ENCODE measurements around the gene MAP3K4. TPM values are rescaled to one million over a fixed set of nuclear protein-coding genes. Genes with fewer than 3 reads are reported as not detected.

MAP3K4 gene, protein sequence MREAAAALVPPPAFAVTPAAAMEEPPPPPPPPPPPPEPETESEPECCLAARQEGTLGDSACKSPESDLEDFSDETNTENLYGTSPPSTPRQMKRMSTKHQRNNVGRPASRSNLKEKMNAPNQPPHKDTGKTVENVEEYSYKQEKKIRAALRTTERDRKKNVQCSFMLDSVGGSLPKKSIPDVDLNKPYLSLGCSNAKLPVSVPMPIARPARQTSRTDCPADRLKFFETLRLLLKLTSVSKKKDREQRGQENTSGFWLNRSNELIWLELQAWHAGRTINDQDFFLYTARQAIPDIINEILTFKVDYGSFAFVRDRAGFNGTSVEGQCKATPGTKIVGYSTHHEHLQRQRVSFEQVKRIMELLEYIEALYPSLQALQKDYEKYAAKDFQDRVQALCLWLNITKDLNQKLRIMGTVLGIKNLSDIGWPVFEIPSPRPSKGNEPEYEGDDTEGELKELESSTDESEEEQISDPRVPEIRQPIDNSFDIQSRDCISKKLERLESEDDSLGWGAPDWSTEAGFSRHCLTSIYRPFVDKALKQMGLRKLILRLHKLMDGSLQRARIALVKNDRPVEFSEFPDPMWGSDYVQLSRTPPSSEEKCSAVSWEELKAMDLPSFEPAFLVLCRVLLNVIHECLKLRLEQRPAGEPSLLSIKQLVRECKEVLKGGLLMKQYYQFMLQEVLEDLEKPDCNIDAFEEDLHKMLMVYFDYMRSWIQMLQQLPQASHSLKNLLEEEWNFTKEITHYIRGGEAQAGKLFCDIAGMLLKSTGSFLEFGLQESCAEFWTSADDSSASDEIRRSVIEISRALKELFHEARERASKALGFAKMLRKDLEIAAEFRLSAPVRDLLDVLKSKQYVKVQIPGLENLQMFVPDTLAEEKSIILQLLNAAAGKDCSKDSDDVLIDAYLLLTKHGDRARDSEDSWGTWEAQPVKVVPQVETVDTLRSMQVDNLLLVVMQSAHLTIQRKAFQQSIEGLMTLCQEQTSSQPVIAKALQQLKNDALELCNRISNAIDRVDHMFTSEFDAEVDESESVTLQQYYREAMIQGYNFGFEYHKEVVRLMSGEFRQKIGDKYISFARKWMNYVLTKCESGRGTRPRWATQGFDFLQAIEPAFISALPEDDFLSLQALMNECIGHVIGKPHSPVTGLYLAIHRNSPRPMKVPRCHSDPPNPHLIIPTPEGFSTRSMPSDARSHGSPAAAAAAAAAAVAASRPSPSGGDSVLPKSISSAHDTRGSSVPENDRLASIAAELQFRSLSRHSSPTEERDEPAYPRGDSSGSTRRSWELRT (N-terminal part only)
- 17.6 and 18.1 TPM in 2 replicates for total RNA-seq (2014; rRNA removed)
- polyA plus RNA-seq (2012): 8.0 TPM

DNA sequence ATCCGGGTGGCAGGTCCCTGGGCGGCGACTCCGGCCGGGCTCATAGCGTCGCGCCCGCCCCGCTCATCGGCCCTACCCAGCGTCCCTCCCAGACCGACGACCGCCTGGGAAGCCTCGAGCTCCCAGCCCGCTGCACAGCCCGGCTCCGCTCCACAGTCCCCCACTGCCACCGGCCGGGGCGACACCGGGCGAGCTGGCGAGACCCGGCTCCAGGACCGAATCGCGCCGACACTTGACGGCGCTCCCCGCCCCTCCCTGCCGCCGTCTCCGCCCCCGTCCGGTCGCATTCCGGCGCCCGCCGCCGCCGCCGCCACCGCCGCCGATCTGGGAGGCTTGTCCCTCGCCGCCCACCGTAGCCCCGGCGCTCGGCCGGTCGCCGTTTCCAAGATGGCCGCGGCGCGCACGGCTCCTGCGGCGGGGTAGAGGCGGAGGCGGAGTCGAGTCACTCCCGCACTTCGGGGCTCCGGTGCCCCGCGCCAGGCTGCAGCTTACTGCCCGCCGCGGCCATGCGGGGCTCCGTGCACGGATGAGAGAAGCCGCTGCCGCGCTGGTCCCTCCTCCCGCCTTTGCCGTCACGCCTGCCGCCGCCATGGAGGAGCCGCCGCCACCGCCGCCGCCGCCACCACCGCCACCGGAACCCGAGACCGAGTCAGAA lies at the start of gene MAP3K4:
MAP3K4 (plus strand) TSS at position 364 of the 655 bp plus-strand sequence; CDS start at position 527, 163 bp downstream.
- DNase-seq (ENCODE audit: low read depth): peak; percentile 71

DNA sequence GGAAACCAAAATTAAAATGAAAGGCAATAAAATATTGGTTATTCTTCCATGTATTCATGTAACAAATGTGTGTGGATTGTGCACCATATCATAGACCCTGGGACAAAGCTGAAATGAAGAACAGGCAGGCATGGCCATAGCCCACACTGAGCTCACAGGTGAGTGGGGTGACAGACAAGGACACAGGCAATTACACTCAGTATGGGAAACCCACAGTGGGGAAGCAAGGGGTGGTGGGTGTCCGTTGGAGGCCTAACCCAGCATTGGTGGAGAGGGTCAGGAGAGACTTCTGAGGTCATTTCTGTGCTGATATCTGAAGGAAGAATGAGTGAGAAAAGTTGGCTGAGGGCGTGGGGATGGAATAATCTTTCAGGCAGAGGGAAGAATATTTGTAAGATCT lies 47.6 kb upstream of the MAP3K4 start:
- no peak for DNase-seq (ENCODE audit: low read depth)

DNA sequence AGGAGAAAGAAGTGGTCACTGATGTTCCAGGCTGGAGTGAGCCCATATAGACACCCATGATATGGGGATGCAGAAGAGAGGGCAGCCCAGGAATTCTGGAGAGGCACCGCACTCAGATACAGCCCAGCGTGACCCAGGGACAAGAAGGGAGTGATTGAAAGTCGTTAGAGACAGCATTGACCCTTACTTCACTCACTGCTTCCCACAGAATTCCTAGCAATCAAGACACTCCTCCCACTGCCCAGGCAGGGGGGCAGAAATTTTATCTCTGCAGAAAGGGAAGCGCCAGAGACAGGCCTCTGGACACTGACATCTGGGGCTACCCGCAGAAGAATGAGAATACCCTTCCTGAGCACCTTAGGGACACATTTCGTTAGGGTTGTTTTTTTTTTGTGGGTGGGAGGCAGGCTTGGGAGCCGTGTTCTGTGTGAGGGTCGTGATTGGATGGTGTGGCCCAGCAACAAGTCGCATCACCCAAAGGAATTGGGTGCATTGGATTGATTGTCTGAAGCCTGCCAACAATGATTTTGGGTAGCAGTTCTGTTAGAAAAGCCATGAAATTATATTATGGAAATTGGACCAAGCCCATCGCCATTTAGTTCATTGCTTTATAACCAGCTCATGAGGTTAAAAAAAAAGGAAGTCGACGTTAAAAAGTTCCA lies 45.9 kb upstream of the MAP3K4 start:
- no peak for DNase-seq (ENCODE audit: low read depth)

DNA sequence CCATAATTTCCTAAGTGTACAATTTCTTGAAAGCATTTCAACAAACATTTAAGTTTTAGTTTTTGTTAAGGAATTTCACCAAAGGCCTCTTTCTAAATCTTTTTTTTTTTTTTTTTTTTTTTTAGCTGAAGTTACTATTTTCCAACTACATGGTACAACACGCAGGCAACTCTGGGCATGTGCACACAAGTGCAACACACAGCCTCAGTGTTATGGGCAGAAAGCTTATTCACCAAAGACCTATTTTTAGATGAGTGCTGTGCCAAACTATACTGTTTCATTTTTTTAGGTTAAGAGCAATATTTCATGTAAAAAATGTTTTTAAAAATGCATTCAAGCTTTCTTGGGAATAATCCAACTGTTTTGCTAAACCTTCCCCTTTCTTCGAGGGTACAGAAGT lies 42.0 kb upstream of the MAP3K4 start:
- DNase-seq (ENCODE audit: low read depth): no peak

DNA sequence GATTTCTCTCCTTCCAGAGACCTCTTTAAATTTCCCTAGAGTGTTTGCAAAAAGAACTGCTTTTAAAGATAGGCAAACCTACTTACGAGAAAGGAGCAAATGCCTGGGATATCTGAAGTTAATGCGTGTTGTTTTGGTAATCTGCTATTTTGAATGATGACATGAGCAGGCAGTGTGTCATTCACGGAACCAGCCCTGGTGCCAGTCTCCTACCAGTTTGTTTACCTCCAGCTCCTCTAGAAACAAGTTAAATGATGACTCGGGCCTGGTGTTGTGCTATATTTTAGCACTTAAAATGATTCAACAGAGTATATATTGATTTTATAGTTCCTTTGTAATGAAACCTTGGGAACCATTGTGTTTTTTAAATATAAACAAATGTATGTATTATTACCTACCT lies 41.1 kb upstream of the MAP3K4 start:
- peak; percentile 83 for DNase-seq (ENCODE audit: low read depth)

DNA sequence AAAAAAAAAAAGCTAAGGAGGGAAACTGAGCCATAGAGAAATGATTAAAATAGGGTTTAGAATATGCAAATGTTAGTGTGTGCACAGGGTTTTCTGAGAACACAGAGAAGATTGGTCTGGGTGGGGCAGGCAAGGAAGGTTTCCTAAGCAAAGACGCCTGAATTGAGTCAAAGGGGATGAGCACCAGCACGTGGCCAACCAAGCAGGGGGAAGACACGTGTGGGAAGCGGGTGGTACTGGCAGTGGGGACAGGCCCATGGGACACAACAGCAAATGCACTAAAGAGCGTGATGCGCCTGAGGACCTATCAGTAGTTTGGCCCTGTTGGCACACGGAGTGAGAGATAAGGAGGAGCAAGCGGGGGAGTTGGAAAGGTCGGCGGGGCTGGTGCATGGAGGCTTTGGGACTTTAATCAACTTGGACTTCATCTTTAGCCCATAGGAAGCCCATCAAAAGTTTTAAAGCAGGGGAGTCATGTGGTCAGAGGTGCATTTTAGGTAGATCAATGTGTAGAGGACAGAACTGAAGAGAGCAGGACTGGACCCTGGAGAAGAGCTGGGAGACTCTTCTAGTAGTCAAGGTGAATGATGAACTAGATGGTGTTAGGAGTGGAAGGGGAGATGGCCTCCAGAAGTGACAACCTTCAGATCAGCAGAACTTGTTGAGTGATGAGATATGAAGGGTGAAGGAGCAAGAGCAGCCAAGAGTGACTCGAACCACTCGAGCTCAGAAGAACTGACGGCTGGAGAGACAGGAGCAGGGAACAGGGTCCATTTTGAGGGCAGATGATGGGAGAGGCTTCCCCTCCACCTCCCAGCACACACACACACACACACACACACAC lies 40.2 kb upstream of the MAP3K4 start:
- no peak for DNase-seq (ENCODE audit: low read depth)

DNA sequence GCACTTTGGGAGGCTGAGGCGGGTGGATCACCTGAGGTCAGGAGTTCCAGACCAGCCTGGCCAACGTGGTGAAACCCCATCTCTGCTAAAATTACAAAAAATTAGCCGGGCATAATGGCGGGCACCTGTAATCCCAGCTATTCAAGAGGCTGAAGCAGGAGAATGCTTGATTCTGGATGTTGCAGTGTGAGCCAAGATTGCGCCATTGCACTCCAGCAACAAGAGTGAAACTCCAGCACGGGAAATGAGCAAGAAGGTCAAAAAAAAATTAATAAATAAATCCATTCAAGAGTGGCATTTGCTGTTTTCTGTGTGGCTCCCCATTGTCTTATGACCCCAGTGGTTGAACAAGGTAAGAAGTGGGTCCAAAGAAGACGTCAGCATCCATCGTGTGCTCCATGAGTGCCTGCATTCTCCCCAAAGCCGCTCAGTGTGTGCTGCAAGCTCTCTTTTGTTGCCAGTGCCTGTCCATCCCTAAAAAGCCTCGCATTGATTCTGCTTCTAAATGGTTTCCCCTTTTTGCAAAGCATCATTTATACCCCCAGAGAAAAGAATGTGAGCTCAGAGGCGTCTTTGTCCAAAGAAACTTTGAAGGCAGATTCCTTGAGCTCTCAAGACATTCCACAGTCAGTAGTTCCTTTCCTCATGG lies 38.8 kb upstream of the MAP3K4 start:
- DNase-seq (ENCODE audit: low read depth): no peak

DNA sequence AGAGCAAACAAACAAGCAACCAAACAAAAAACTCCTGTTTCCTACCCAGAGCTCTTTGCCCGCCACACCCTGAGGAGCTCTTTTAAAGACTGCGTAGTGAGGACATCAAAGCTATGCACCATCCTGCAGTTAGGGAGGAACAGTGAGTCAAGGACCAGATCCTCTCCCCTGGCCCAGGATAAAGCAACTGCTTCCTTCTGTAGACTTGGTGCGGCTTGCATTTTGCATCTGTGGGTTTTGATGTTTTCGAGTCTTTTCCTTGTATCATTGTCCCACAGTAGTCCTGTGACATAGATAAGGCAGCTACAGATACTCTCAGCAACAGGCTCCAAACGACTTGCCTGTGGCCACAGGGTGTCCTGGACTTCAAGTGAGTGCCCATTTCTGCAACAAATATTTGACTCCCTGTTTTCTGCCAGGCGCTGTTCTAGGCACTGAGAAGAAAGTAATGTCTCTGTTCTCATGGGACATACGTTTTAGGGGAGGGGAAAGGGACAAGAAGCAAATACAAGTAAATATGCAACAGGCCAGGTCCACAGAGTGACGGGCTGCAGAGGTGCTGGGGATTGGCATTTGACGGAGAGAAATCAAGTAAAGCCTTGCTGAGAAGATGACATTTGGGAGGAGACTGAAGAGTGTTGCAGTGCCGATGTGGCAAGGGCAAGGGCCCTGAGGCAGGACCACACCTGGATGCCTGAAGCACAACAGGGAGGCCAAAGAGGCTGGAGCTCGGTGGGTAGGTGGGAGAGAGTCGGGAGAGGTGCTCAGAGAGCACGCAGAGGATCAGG lies 35.9 kb upstream of the MAP3K4 start:
- no peak for DNase-seq (ENCODE audit: low read depth)

DNA sequence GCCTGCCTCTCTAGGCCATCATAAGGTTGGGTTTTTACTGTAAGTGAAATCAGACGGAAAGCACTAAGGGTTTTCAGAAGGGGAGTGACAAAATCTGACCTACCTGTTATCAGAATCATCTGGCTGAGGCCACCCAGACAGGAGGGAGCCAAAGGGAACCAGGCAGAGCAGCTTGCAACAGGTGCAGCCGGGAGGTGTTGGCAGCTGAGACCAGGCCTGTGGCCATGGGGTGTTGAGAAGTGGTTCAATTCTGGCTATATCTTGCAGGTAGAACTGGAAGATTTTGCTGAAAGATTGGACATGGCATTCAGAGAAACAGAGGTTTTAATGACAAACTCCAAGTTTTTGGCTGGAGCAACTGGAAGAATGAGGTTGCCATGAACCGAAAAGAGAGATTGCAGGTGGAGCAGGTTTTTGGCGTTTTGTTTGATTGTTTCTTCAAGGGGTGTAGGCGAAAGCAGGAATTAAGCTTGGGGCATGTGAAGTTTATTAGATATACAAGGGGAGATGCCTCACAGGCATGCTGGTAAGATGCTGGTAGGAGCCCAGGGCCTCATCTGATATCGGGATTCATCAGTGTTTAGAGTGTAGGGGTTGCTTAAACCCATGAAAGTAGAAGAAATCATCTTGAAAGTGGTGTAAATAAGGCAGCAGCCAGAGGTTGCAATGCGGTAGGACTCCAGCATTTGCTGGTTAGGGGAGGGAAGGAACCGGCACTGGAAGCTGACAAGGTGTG lies 35.1 kb upstream of the MAP3K4 start:
- DNase-seq (ENCODE audit: low read depth): no peak

DNA sequence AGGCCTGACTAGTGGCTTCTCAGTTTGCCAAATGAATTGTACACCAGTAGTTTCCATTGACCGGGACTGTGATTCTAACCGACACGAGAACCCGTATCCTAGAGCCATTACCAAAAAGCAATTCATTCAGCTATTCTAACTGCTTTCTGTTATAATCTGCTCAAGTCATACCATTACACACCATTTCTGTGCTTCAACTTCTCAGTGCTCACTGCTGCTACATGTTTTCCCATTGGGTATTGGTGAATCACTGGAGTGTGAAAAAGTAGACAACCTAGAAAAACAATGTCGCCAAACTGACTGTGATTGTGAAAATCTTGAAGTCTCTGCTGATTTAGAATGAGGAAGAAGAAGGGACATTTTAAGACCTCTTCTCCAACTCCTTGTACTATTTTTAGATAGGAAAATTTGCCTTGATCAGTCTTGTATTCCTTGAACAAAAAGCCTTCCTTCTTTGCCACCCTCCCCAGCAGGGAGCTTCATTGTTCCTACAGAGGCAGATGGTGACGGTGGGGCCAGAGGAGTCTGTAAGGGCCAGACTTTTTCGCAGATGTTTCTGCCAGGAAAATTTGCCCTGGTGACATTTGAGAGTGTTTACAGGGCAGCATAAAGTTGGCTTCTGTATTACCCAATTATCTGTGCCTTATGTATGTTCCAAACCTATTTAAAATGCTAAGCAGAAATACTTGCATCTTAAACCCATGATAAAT lies 31.7 kb upstream of the MAP3K4 start:
- no peak for DNase-seq (ENCODE audit: low read depth)

DNA sequence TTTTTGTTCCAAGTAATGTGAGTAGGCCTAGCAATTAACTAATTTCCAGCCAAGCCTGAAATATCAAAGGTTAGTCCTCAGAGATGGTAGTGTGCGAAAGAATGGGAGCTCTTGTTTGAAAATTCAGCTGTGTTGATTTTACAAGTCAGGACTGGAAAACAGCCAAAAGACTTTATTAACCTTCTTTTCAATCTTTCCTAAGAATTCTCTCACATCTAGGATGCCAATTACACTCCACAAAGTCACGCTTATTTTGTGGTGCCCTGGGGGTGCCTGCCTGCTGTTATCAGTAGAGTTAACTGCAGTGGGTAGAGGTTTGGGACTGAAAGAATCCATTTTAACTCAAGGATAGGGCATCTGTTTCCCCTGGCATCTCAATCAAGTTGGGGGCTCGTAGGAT lies 30.7 kb upstream of the MAP3K4 start:
- DNase-seq (ENCODE audit: low read depth): no peak

DNA sequence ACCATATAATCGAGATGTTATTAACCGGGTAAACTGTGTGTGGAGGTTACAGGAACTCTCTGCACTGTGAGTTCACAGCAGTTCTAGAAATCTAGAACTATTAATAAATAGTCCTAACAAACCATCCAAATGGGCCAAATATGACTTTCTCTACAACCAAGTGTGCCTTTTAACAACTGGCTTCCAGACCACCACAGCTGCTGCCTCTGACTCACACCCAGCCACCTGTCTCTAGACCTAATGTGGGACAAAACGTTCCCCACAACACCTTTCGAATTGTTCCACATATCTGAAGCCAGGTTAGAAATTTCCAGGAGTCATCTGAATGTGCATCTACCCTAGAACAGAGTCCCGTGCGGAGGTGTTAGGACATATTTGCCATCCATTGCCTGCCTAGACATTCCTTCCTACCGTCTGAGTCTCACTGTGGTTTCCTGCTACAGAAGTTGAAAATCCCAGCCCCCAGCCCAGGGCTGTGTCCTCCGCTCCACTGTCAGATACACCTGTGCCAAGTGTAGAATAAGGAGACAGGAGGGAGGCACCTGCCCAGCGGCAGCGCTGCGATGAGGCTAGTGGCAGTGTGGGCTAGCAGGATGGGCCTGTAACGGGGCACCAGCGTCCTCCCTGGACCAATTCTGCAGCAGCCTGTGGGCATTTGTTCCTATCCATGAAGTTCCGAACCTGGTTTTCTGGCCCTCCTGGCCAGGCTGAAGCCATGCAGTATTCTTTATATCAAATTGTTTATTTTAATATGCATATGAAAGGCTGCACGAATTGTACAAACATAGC lies 28.5 kb upstream of the MAP3K4 start:
- DNase-seq (ENCODE audit: low read depth): peak; percentile 79

DNA sequence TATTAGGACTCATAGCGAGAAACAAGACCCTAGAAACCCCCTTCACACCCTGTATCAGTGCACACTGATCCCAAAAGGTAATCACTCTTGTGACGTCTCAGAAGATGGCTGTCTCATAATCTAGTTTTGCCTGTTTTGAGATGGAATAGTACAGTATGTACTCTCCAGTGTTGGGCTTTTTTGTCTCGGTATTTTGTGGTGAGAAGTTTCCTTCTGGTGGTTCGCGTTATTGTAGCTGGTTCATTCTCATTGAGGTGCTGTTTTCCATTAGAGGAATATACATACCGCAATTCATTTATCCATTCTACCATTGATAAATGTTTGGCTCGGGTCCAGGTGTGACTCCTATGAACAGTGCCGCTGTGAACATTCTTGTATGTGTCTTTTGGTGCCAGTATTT lies 27.9 kb upstream of the MAP3K4 start:
- DNase-seq (ENCODE audit: low read depth): peak; percentile 41

DNA sequence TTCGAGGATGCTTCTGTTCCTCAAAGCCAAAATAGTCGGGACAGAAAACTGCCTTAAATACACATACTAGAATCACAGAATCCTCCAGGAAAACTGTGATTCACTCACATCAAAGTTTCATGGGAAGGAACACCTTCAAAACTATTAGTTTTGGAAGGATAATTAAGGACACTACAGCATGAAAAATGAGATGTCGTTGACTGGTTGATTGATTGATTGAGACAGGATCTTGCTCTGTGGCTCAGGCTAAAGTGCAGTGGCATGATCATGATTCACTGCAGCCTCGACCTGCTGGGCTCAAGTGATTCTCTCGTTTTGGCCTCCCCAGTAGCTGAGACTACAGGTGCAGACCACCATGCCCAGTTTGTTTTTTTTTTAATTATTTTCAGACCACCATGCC lies 25.7 kb upstream of the MAP3K4 start:
- DNase-seq (ENCODE audit: low read depth): no peak

DNA sequence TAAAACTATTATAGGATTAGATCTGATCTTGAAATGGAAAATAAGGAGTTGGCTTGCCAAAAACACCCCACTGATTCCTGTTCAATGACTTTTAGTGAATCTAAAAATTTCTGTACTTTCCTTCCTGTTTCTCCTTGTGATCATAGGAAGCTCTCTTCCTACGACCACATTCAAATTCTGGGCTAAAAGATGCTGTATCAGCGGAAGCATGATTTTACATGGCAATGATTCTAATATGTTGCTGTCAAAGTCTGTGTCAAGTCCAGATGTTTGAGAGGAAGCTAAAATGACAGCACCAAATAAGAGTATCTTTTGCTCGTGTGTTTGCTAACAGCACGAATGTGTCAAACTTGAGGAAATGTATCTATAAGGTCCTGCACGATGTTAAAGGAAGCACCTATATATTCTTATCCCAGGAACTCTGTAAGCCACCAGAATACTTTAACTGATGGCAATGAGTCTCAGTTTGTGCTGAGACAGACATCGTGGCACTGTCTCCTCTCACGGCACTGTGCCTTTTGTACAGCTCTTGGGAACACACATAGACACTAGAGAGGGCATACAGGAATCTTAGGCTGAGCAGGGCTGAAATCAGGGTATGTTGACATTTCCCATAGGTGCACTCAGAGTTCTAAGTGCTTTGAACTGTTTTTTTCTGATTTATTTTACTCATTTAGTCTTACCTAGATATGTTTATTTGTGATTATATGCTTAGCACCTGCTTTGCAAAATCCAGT lies 24.9 kb upstream of the MAP3K4 start:
- no peak for DNase-seq (ENCODE audit: low read depth)

DNA sequence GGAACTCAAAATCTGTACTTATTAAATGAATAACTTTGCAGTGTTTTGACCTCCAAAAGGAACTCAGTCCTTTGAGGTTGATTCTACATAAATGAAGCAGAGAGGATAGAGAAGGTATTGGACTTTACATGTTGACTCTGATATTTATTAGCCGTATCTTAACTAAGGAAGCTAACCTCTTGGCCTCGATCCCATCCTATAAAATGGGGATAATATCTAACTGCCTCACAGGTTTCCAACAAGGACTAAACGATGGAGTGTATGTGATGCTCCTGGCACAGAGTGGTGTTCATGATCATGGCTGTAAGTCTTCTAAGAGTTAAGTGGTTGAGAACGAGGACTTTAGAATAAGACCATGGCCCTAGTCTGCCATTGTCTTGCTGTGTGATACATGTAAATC lies 24.2 kb upstream of the MAP3K4 start:
- no peak for DNase-seq (ENCODE audit: low read depth)

All from LHCN-M2 (cell line).